ENCODE data around the gene CNPY3. TPM values are rescaled to one million over a fixed set of nuclear protein-coding genes. Genes with fewer than 3 reads are reported as not detected.
"Not testable (repeated sequence)": the region's sequence is repeated elsewhere in the genome, so short reads cannot be mapped to it uniquely, and the experiment has no call there.

CNPY3 gene
- total RNA-seq, 1 donor from 2014 or later = 20.1 TPM

- Histone ChIP-seq H3K27me3 (ENCODE audit: low read depth) (no peaks in the 10 kb centered on the region), H3K36me3 (peaks cover 45% of the 10 kb centered on the region), H3K4me3 (no peak overlapping the region), H3K27ac (replicated peaks) (no peak overlapping the region), H3K9me3 (replicated peaks) (no peaks in the 10 kb centered on the region), H3K4me1 (peaks cover 9% of the 10 kb centered on the region)
- no peak for TF ChIP-seq CTCF (IDR thresholded peaks at IDR 0.05; ENCODE audit: borderline replicate concordance)
- intact Hi-C loops (cut with micrococcal nuclease) = no loop called here
- DNase-seq = no peak
Observed at GRCh38 chr6:42939810-42940167, 10.5 kb downstream of the CNPY3 start.

- no peak for DNase-seq
Observed at GRCh38 chr6:42940493-42941045, 11.3 kb downstream of the CNPY3 start.

GRCh38 chr6:42941356-42941755, 12.1 kb downstream of the CNPY3 start:
- H3K27me3 ChIP-seq (ENCODE audit: low read depth); H3K4me1 ChIP-seq; H3K27ac ChIP-seq (replicated peaks); DNase-seq; intact Hi-C loops (cut with micrococcal nuclease); H3K9me3 ChIP-seq (replicated peaks); H3K4me3 ChIP-seq: not testable (repeated sequence)
- H3K36me3 ChIP-seq = peaks cover 31% of the 10 kb centered on the region

More at GRCh38 chr6:42940493-42941045, 11.3 kb downstream of the CNPY3 start:
- H3K27ac ChIP-seq (replicated peaks) = no peak overlapping the region
- H3K9me3 ChIP-seq (replicated peaks) = no peaks in the 10 kb centered on the region
- intact Hi-C loops (cut with micrococcal nuclease) = no loop called here
- peaks cover 9% of the 10 kb centered on the region for H3K4me1 ChIP-seq
- no peak for TF ChIP-seq CTCF (IDR thresholded peaks at IDR 0.05; ENCODE audit: borderline replicate concordance)
- no peak overlapping the region for H3K4me3 ChIP-seq
- peaks cover 39% of the 10 kb centered on the region for H3K36me3 ChIP-seq
- no peaks in the 10 kb centered on the region for H3K27me3 ChIP-seq (ENCODE audit: low read depth)

GRCh38 chr6:42942444-42942843, 13.2 kb downstream of the CNPY3 start:
- H3K36me3 ChIP-seq = peaks cover 20% of the 10 kb centered on the region
- TF ChIP-seq CTCF (IDR thresholded peaks at IDR 0.05; ENCODE audit: borderline replicate concordance) = no peak

GRCh38 chr6:42947950-42948349, 18.7 kb downstream of the CNPY3 start:
- intact Hi-C loops (cut with micrococcal nuclease) = no loop called here
- Histone ChIP-seq H3K36me3 (no peaks in the 10 kb centered on the region), H3K27ac (replicated peaks) (no peak overlapping the region), H3K27me3 (ENCODE audit: low read depth) (no peaks in the 10 kb centered on the region), H3K4me1 (no peaks in the 10 kb centered on the region), H3K4me3 (no peak overlapping the region), H3K9me3 (replicated peaks) (no peaks in the 10 kb centered on the region)
- DNase-seq = no peak
- no peak for TF ChIP-seq CTCF (IDR thresholded peaks at IDR 0.05; ENCODE audit: borderline replicate concordance)

More at GRCh38 chr6:42942444-42942843, 13.2 kb downstream of the CNPY3 start:
- Histone ChIP-seq H3K27me3 (ENCODE audit: low read depth) (no peaks in the 10 kb centered on the region), H3K4me3 (no peak overlapping the region), H3K9me3 (replicated peaks) (no peaks in the 10 kb centered on the region), H3K4me1 (peaks cover 9% of the 10 kb centered on the region), H3K27ac (replicated peaks) (no peak overlapping the region)
- no peak for DNase-seq
- intact Hi-C loops (cut with micrococcal nuclease) = no loop called here

GRCh38 chr6:42952389-42952788, 23.1 kb downstream of the CNPY3 start:
- Histone ChIP-seq H3K4me1 (no peaks in the 10 kb centered on the region), H3K9me3 (replicated peaks) (no peaks in the 10 kb centered on the region), H3K4me3 (no peak overlapping the region), H3K36me3 (no peaks in the 10 kb centered on the region), H3K27ac (replicated peaks) (no peak overlapping the region), H3K27me3 (ENCODE audit: low read depth) (no peaks in the 10 kb centered on the region)
- TF ChIP-seq CTCF (IDR thresholded peaks at IDR 0.05; ENCODE audit: borderline replicate concordance) = no peak
- no peak for DNase-seq
- intact Hi-C loops (cut with micrococcal nuclease) = no loop called here

GRCh38 chr6:42954405-42954804, 25.1 kb downstream of the CNPY3 start:
- H3K36me3 ChIP-seq; H3K4me1 ChIP-seq; intact Hi-C loops (cut with micrococcal nuclease); H3K27ac ChIP-seq (replicated peaks); H3K9me3 ChIP-seq (replicated peaks); H3K4me3 ChIP-seq; DNase-seq; H3K27me3 ChIP-seq (ENCODE audit: low read depth): not testable (repeated sequence)

Data from left ventricle myocardium inferior (tissue), 1 donor.